GM21367 (cell line): ENCODE results near the gene CLCN7.
A peak's percentile ranks its signal among the peaks of the same experiment; 100 is the strongest.
"Not testable (repeated sequence)": the region's sequence is repeated elsewhere in the genome, so short reads cannot be mapped to it uniquely, and the experiment has no call there.

Source experiments
- ATAC-seq: cut with Tn5 transposase; IDR thresholded peaks from one replicate; pipeline ENCODE4 v1.9.1; 2021; ENCODE audit not compliant: unreplicated experiment

The CLCN7 gene

DNA sequence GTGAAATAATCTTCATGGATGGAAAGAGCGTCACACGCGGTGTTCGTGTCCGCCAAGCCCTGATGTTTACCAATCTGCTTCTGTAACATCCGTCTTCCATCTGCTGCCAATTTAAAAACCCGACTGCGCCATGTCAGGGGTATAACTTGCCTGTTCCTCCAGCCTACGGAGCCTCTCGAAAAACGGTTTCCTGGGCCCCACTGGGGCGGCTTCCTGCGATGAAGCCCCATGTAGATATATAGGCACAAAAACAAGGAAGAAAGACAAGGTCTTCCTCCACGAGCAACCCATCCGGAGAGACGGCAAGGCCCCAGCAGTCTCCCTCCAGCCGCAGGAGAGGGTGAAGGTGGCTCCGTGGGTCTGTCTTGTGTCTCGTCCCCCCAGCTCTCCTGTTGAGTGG lies 13.8 kb upstream of the CLCN7 start, which contains the start of gene PTX4:
Gene PTX4 (minus strand): TSS at position 326 of the 400 bp plus-strand sequence. CDS start 35 bp downstream, at position 291.
- no peak for ATAC-seq

DNA sequence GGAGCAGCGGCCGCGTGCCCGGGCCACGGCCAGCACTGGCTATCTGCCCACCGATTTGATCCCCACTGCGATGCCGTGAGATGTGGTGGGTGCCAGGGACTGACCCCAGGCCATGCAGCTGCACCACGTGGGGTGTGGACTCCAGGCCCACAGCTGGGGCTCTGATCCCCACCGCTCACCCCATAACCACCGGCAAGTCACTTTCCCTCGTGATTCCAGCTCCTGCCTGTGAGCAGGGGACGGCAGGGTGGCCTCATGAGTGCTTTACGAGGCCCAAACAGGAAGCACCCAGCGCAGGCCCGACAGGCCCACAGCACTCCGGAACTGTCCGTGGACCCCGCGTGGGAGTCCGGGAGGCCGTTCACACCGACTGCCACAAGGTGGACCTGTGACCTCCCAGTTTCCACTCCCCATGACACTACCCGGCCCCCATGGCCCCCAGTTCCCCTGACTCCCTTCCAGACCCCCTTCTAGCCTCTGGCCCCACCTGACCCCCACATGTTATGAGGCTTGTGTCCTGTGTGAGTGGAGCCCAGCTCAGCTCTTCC lies 13.3 kb upstream of the CLCN7 start:
- no peak for ATAC-seq

DNA sequence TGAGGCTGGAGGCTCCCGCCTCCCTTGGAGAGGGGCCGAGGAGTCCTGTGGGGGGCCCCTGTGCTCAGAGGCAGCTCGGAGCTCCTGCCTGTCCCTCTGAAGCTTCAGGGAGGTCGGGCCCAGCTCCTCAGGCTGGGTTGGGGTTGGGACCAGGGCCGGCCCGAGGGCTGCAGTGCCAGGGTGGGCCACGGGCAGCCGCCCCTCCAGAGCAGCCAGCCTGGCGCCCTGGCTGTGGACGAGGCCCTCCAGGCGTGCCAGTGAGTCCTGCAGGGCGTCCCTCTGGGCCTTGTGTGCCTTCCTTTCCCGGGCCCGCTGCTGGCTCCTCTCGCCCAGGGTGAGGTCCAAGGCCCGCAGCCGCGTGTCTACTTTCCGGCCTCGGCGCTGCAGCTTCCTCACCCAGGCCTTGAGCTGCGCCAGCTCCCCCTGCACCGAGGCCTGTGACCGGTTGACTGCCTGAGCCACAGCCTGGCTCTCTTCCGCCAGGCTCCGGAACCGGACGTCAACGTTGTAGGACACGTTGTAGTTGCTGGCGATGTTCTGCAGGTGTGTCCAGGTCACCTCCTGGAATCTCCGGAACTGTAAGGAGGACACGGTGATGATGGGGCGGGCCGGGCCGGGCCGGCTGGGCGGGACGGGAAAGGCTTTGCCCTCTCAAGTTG lies 12.7 kb upstream of the CLCN7 start:
- ATAC-seq: no peak

DNA sequence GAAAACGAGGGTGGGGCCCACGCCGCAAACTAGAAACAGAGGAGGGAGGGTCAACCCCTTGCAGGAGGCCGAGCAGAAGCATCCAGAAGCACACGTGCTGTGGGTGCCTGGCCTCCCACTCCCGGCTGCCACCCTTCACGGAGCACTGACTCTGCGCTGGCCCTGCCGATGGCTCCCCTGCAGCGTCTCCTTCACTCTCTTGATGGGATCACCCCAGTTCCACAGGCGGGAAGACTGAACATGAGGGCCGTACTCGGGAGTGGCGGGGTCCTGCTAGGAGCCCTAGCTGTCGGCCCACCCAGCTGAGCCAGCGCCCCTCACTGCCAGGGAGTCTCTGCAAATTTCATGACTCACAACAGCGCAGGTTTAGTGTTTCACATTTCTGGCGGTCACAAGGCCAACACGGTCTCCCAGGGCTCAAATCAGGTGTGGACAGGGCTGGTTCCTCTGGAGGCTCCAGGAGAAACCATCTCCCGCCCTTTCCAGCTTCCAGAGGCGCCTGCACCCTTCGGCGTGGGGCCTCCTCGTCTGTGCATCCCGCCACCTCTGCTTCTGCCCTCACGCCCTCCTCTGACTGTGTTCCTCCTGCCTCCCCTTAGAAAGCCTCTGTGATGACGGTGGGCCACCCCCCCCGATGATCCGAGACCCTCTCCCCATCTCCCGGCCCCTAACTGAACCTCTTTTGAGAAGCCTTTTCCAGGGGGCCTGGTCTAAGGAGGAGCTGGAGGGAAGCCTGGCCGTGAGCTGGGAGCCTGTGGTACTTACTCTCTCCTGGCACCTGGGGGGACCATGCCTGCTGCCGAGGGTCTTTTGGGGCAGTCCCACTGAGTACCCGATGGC lies 11.9 kb upstream of the CLCN7 start:
- no peak for ATAC-seq

DNA sequence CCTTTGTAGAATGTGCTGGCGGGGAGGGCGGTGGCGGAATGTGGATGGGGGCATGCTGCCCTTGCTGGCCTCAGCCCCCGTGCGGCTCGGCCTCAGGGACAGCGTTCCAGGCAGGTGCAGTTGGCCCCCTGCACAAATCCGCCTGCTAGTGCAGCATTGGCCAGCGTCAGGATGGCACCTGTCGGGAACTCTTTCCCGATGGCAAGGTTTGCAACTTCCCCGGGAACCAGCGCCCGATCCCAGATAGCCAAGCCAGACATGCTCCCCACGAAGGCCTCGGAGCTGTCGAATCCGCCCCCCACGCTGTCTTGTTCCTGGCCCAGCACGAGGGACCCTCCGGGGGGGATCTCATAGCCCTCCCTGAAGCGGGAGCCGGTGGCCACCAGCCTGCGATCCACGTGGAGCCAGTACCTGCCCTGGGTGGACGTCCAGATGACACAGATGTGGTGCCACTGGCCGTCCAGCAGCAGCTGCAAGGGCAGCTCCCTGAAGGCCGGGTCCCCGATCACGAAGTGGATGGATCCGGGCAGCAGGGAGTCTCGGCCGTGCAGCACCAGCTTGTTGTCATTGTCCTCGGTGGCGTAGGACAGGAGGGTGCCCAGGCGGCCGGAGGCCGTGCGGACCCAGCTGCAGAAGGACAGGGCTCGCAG lies 11.1 kb upstream of the CLCN7 start:
- no peak for ATAC-seq

DNA sequence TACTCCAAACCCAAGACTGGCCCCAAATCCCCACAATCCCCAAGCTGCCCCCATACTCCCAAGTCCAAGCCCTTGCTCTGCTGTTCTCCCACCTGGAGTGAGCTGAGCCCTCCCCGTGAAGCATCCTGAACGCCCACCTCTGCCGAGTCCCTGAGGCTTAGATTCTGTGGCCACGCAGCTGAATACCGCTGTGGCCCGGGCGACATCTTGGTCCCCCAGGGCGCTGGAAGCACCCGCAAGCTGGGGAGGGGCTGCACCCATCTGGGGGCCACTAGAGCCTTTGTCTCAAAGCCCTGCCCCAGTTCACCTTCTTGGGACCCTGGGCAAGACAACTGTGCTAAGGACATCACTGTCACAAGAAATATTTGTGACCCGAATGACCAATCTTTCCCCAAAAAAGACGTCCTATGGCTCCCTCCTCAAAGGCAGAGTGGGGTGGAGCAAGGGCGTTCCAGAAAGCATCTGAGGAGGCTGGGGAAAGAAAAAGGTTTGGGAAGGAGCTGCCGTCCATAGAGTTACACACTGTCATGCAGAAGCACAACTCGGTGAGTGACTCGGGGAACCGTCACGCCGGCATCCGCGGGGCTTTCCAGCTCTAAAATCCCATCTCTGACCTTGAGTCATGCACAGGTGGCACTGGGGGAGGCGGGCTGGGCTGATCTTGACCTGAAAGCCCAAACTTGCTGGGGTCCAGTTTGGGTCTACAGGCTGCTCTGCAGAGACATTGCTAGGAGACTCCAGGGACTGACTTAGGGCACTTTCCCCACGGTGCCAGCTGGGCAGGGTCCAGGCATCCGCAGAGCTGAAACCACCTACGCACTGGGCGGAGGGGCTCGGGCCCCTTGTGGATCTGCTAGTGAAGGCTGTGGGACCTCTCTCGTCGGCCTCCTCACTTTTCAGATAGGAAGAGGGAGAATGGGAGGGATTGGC lies 7.3 kb upstream of the CLCN7 start:
- ATAC-seq: no peak

DNA sequence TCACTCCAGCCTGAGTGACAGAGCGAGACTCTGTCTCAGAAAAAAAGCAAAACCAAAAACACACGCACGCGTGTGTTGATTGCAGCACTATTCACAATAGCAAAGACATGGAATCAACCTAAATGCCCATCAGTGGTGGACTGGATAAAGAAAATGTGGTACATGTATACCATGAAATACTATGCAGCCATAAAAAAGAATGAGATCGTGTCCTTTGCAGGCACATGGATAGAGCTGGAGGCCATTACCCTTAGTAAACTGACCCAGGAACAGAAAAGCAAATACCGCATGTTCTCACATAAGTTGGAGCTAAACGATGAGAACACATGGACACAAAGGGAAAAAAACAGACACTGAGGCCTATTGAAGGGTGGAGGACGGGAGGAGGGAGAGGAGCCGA lies 4.1 kb upstream of the CLCN7 start:
- ATAC-seq: not testable (repeated sequence)

DNA sequence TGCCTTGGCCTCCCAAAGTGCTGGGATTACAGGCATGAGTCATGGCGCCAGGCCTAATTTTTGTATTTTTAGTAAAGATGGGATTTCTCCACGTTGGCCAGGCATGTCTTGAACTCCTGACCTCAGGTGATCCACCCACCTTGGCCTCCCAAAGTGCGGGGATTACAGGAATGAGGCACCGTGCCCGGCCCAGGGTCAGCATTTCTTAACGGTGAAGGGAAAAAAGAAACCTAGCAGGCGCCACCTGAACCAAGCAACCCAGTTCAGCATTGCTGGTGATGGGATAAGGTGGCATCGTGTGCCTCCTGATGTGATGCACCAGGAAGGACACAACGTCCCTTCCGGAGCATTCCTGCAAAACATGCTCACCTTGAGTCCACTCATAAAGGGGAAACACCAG lies 2.2 kb upstream of the CLCN7 start:
- no peak for ATAC-seq

DNA sequence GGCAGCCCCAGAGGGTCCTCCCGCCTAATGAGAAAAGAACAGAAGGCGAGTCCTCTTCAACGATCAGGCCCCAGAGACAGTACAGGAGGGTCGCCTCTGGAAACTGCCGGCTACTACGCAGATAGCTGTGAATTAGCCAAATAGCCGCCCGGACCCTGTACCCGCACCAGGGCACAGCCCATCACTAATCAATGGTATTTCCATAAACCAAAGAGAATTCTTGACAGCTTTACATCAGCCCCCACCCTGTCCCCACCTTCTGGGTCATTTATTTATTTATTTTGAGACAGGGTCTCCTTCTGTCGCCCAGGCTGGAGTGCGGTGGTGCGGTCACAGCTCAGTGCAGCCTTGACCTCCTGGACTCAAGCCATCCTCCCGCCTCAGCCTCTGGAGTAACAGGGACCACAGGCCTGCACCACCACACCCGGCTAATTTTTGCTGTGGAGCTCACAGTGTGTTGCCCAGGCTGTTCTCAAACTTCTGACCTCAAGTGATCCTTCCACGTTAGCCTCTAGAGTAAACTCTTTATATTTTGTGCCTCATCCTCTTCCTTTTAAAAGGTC lies 805 bp upstream of the CLCN7 start:
- ATAC-seq: no peak

DNA sequence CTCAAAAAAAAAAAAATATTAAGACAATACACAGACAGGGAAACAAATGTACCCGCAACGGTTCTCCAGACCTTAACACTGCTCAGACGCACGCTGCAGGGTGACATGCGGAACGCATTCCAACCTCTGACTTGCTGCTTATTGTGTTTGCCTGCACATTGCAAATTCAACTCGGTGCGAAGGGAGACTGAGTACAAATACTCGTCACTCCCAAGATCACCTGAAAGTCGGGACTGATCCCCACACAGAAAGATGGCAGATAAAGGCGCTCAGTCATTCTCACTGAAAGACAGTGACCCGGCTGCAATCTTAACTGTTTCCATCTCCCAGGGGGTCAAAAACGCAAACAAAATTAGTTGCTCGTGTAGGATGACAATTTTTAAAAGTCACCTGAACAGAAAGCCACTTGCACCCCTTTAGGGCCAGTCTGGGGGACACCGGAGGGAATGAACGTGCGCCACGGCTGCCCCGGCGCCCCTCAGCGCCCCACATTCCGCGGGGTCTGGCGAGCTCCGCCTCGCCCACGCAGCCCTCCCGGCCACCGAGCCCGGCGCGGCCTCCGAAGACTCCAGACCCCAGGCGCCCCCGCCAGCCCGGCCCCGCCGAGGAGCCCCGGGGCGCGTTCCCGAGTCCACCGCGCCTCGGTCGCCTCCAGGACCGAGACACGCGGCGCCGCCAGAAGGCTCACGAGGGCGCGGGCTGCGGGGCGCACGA lies 589 bp downstream of the CLCN7 start:
- peak; percentile 16 for ATAC-seq

DNA sequence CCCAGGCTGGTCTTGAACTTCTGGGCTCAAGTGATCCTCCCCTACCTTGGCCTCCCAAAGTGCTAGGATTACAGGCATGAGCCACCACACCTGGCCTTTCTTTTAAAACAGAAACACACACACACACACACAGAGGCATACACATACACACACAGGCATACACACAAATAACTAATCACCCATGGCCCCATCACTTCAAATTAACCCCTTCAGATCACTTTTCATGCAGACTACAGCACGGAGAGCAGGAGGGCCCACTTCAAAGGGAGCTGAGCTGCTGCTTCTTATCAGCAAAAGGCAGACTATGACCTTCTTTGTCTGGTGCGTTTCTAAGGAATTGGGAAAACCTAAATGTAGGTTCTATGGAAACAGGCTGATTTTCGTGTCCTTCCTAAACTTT lies 1.9 kb downstream of the CLCN7 start:
- no peak for ATAC-seq

DNA sequence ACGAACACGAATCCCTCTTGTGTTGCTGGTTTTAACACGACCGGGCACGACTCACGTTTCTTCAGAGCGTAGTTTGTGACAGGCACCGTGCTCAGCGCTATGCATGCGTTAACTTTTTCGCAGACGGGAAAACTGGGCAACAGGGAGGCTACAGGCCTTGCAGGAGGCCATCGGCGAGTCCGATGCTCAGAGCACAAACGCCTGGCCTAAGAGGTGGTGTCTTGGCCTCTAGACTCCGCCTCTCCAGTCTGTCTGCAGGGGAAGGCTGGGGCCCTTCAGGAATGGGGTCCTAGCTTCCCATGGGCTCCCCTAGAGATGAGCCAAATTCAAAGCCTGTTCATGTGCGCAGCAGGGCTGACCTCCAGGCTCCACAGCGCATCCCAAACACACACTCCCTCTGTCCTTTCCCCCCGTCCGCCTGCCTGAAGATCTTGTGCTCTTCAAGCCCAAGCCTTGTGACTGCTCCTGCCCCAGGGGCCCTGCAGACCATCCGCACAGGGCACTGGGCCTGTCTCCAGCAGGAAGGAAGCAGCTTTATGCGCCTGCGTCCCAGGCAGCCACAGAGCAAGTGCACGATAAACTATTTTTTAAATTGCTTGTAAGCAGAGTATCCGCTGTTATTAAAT lies 3.1 kb downstream of the CLCN7 start:
- ATAC-seq: no peak

DNA sequence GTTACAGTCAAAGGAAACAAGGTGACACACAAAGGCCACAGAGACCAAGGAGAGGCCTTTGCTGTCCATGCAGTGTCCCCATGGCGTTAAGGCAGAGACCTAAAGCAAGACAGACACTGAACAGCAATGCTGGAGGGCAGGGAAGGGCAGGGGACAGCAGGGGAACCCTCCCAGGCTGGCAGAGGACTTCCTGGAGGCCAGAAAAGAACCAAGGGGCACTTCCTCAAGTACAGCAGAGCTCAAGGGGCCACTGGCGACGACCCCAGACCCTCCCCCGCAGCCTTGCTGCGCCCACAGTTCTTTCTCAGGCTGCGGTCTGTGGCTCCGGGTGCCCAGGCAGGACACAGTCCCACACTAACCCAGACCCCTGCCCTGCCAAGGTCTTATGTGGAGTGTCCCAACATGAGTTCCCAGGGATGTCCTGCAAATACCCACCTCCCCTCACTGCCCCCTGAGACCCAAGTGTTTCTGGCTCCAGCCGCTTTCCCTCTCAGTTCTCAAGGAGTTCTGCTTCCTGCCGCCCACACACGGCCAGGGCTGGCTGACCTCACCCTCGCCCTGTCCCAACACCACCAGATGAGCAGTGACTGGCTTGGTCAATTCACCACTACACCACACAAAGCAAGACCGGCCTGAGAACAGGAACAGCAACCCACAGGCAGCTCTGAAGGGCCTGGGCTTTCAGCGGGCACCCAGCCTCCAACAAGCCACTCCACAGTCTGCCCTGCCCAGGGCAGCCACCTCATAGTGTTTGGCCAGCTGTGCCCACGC lies 4.2 kb downstream of the CLCN7 start:
- ATAC-seq: no peak

DNA sequence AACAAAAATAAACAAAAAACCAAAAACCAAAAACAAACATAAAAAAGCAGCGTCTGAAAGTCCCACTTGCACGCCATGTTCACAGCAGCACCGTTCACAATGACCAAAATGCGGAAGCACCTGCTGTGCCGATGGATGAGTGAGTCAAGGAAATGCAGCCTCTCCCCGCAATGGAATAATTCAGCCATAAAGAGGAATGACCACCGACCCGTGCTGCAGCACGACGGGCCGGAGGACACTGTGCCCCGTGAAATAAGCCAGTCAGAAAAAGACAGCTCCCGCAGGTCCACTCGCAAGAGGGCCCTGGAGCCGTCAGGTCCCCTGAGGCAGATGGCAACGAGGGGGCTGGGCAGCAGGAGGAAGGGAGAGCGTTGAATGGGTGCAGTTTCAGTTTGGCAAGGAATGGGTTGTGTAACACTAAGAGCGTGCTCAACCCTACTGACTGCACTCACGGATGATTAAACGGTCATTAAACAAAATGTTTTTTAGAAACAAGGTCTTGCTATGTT lies 5.1 kb downstream of the CLCN7 start:
- no peak for ATAC-seq

DNA sequence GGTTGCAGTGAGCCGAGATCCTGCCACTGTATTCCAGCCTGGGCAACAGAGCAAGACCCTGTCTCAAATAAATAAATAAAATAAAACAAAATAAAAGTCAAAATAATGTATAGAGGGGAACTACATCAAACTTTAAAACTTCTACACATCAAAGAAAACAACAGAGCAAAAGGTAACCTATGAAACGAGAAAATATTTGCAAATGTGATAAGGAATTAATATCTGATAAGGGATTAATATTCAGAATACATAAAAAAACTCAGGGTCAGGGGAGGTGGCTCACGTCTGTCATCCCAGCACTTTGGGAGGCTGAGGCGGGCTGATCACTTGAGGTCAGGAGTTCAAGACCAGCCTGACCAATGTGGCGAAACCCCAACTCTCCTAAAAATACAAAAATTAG lies 5.7 kb downstream of the CLCN7 start:
- not testable (repeated sequence) for ATAC-seq

DNA sequence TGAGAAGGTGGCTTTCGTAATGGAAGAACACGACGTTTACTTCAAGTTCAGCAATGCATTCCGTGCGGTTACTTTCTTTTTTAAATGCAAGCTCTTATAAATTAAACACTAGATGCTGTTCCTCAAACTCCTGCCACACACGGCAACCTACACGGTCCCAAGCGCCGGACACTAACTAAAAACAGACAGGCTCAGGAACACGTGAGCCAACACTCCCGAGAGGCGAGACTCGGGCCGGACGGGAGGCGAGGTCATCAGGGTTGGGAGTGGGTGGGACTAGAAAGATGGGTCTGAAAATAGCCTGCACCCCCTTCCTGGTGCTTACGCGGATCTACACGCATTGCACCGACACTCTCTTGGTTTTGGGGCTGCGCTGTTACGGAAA lies 6.4 kb downstream of the CLCN7 start:
- ATAC-seq: no peak

DNA sequence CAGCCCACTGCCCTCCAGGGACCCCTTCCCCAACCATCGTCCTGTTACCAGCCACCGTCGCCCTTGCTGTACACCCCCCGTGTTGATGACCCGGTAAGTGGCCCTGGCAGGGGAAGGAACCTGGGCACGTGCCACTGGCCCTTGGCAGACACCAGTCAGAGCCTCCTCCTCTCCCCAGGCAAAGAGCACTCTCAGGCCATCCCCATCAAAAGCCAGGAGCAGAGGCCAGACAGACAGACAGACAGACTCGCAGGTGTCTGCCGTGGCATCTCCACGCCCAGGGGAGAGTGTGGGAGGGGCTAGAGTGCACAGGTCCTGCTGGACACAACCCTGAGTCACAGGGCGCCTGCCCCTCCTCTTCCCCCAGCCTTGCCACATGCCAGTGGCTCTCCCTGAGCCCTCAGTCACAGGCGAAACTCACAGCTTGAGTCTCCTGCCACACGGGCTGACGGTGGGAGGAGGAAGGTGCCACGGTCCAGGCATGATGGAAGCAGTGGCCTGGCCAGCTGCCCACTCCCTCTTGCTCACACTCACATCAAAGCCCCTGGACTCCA lies 7.8 kb downstream of the CLCN7 start:
- no peak for ATAC-seq

DNA sequence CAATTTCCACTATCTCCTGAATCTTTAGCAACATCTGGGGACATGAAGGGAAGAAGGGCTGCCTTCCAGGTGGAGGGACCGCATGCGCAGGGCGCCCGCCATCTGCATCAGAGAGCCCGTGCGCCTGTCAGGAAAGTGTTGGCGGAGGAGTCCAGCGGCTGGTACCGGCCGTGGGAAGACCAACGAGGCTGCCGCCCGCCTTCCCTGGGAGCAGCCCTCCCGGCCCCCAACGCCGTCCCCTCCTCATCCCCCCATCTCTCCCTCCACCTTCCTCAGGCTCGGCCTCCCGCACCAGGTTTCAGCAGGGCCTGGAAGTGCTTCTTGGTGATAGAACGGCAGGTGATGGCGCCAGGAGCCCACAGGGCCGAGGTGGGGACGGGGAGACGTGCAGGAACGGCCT lies 8.8 kb downstream of the CLCN7 start:
- no peak for ATAC-seq
